Anterior cingulate cortex (tissue), 58 donors: ENCODE measurements around the gene LMBRD2.

Source experiments
- DNase-seq, 58 donors: peaks; one replicate each; lab custom pipeline; 2025; lab: John Stamatoyannopoulos, UW

LMBRD2 gene

GRCh38 chr5:36055984-36056383 is 95.7 kb downstream of the LMBRD2 start:
- no peak for DNase-seq

- DNase-seq = no peak
Measured at GRCh38 chr5:36054647-36055046, 97.0 kb downstream of the LMBRD2 start.

- DNase-seq = no peak
Measured at GRCh38 chr5:36052538-36052937, 99.1 kb downstream of the LMBRD2 start.

DNA sequence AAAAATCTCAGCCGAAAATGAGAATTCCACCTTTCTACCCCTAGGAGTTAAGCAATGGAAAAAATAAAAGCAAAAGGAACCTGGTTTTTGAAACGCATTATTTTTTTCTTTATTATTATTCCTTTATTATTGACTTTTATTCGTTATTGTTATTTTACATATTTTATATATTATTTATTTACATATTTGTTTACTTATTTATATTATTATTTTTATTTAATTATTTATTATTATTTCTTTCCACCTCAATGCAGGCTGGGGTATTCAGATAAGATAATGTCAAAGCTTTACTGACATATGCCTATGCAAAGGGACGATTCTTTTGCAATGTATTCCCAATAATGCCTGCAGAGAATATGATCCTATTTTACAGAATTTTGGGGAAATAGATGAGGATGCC is 101.7 kb downstream of the LMBRD2 start:
- no peak for DNase-seq
